CD4-positive, alpha-beta memory T cell (primary cell): ENCODE measurements around the gene ERICH3. TPM values are rescaled to one million over a fixed set of nuclear protein-coding genes. Genes with fewer than 3 reads are reported as not detected.

Experiments
- polyA plus RNA-seq, 2 donors: library from polyadenylated mRNA; unstranded; fragments of 300-500 nt; fragmentation: Illumina TruSeq; gene quantifications; one replicate each; pipeline ENCODE4 v1.2.3, GENCODE V29; 2021
- total RNA-seq, 2 experiments: library from RNA; stranded (reverse); gene quantifications; one replicate each; pipeline ENCODE4 v1.2.3, GENCODE V29; 2021

Gene ERICH3
- total and polyA plus RNA-seq, 4 experiments from 2014 or later = not detected

Other genes starting within 250 kb of the ERICH3 start
- gene LRRC53, start 161.2 kb downstream of the ERICH3 start, total RNA-seq = not detected
- not detected for gene LRRC53, start 161.2 kb downstream of the ERICH3 start, polyA plus RNA-seq
- 10 to 100 TPM; 18.4 to 19.1 TPM for gene CRYZ, start 59.3 kb upstream of the ERICH3 start, total RNA-seq
- gene CRYZ, start 59.3 kb upstream of the ERICH3 start, polyA plus RNA-seq = 10 to 100 TPM; 55.6 to 66.9 TPM
- 10 to 100 TPM; 17.0 to 19.9 TPM for gene TYW3, start 59.4 kb upstream of the ERICH3 start, total RNA-seq
- gene TYW3, start 59.4 kb upstream of the ERICH3 start, polyA plus RNA-seq = 10 to 100 TPM in 1 of 2 donors, 1 to 10 TPM in 1; 7.3 to 12.9 TPM